ENCODE measurements around the gene GYG1.
"Not testable (repeated sequence)": the region's sequence is repeated elsewhere in the genome, so short reads cannot be mapped to it uniquely, and the experiment has no call there.

Gene GYG1

DNA sequence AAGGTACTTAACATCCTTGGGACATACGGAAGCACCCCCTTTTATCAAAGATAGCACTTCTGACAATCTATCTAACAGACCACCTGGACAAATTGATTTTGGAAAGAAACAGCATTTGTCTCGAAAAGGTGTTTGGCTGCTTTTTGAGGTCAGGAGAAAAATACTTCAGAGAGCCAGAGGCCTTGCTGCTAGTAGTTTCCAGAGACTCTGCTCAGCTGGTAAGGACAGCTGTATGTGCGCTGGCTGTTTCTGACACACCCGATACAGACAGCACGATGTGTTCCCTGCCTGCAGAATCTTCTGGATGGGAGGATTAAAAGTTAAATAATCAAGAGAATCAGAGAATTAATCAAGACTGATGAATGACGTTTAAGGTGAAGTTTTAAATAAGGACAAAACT, 15.6 kb upstream of the GYG1 start:
- DNase-seq (ENCODE audit: low read depth), result peak; percentile 24
- H3K4me3 ChIP-seq (ENCODE audit: control insufficient read depth, low read depth, low read length), result no peak overlapping the region
- TF ChIP-seq, protein P1, sequence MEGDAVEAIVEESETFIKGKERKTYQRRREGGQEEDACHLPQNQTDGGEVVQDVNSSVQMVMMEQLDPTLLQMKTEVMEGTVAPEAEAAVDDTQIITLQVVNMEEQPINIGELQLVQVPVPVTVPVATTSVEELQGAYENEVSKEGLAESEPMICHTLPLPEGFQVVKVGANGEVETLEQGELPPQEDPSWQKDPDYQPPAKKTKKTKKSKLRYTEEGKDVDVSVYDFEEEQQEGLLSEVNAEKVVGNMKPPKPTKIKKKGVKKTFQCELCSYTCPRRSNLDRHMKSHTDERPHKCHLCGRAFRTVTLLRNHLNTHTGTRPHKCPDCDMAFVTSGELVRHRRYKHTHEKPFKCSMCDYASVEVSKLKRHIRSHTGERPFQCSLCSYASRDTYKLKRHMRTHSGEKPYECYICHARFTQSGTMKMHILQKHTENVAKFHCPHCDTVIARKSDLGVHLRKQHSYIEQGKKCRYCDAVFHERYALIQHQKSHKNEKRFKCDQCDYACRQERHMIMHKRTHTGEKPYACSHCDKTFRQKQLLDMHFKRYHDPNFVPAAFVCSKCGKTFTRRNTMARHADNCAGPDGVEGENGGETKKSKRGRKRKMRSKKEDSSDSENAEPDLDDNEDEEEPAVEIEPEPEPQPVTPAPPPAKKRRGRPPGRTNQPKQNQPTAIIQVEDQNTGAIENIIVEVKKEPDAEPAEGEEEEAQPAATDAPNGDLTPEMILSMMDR (conservative IDR thresholded peaks at IDR 0.05; ENCODE audit: control insufficient read depth, insufficient read depth, low read depth, low read length), result no peak

DNA sequence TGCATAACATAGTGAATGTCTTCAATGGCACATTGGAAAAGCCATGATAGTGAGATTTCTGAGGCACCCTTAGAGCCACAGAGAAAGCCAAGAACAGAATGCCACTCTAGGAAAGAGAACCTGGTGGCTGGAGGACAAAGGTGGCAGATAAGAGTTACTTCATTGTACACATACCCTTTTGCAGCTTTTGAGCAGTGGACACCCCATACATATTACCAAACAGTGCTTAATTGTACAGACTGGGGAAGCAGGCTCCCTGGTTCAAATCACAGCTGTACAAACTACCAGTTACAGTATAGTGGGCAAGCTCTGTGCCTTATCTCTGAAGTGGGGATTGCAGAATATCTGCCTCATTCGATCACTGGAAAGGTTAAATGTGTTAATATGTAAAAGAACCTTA, 10.1 kb upstream of the GYG1 start:
- no peak overlapping the region for H3K4me3 ChIP-seq (ENCODE audit: control insufficient read depth, low read depth, low read length)
- no peak for DNase-seq (ENCODE audit: low read depth)
- TF ChIP-seq, protein P1 (conservative IDR thresholded peaks at IDR 0.05; ENCODE audit: control insufficient read depth, insufficient read depth, low read depth, low read length), result no peak

DNA sequence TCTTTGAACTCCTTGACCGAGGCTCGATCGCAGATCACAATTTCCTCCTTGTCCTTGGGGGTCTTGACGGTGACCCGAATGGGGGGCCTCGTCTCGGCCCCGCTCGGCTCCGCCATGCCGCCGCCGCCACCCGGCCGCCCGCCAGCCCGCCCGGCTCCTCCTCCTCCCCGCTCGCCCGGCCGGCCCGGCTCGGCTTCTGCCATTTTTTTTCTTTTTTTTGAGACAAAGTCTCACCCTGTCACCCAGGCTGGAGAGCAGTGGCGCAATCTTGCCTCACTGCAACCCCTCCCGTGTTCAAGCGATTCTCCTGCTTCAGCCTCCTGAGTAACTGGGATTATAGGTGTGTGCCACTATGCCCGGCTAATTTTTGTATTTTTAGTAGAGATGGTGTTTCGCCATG, 3.8 kb upstream of the GYG1 start:
- not testable (repeated sequence) for H3K4me3 ChIP-seq (ENCODE audit: control insufficient read depth, low read depth, low read length); DNase-seq (ENCODE audit: low read depth)

DNA sequence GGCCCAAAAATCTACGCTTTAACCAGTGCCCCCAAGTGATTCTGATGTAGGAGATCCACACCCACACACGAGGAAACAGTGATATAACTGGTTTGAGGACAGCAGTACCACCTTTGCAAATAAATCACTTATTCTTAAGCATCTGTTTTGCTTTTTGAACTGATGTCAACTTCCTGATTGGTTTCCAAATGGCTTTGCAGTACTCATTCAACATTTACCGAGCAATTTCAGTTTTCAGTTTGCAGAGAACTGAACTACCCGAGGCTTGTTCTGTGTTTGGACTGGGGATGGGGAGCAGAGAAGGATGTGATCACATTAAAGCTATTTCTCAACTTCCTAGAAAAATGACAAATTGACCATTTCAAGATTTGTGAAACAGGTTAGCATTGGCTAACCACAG, 1.1 kb upstream of the GYG1 start:
- TF ChIP-seq, protein P1 (conservative IDR thresholded peaks at IDR 0.05; ENCODE audit: control insufficient read depth, insufficient read depth, low read depth, low read length), result no peak
- DNase-seq (ENCODE audit: low read depth), result peak; percentile 40
- H3K4me3 ChIP-seq (ENCODE audit: control insufficient read depth, low read depth, low read length), result no peak overlapping the region

DNA sequence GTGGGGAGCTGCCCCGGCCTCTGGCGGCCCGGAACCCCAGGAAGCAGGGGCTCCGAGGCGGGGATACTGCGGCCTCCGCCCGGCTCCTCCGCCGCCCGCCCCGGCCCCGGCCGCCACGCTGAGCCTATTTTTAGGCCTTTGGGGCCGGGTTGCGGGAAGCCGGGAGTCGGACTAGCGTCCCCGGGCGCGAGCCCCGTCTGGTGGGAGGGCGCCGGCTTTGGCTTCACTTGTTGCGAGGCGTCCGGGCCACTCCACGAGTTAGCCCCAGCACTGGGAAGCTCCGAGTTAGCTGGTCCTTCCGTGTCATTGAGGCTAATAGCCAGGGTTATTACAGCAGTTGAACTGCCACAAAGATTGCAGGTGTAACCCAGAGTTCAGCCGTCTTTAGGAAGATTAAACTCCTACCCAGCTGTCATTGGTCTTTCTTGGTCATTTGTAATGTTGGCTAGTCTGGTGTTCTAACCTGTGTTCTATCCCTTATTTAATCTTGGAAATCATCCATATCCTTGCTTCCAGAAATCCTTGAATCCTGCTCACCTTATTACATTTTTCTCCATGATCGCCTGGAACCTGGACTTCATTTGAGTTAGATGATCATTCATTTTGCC, 791 bp downstream of the GYG1 start:
- TF ChIP-seq, protein P1 (conservative IDR thresholded peaks at IDR 0.05; ENCODE audit: control insufficient read depth, insufficient read depth, low read depth, low read length), result no peak
- H3K4me3 ChIP-seq (ENCODE audit: control insufficient read depth, low read depth, low read length), result peak overlapping the region; percentile 65
- DNase-seq (ENCODE audit: low read depth), result peak; percentile 32

DNA sequence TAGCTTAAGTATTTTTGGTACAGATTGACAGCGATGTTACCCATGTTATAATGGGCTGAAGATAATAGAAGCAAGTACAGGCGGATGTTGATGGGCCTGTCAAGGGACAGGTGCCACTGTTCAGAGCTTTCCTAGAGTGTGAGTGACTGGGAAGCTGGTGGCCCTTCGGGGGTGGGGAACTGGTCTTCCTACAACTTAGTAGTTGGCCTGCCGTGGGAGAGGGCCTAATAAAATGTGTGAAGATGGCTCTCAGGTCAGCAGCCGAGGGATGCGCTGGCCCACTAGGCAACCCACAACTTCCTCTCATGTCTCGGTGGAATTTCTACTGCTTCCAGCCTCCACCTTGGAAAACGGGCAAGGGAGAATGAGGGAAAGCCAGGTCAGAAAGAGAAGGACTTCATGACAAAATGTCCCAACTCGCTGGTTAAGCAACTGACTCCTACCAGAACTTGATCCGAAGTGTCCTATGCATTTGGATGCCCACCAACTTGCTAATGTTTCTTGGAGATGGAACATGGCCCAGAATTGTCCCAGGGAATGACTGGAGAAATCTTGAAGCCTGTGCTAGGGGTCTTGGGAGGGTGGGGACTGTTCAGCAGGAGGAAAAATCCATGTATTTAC, 1.4 kb downstream of the GYG1 start:
- DNase-seq (ENCODE audit: low read depth), result no peak
- H3K4me3 ChIP-seq (ENCODE audit: control insufficient read depth, low read depth, low read length), result peak overlapping the region; percentile 65
- TF ChIP-seq, protein P1 (conservative IDR thresholded peaks at IDR 0.05; ENCODE audit: control insufficient read depth, insufficient read depth, low read depth, low read length), result no peak

DNA sequence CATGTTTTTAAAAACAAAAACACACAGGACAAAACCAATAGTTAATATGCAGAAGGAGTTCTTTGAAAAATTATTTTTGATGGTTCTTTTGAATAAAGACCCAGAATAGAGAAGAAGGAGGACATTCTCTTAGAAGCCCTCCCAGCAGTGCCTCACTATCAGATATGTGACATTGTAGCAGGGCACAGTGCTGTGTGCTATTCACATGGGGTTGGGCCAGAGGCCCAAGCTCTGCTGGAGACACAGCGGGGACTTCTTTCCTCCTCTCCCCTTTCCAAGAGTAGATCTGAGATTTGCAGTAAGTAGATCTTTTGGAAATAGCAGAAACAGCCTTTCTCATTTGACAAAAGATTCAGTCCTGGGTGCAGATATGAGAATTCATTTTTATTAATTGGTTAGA, 6.3 kb downstream of the GYG1 start:
- TF ChIP-seq, protein P1 (conservative IDR thresholded peaks at IDR 0.05; ENCODE audit: control insufficient read depth, insufficient read depth, low read depth, low read length), result no peak
- H3K4me3 ChIP-seq (ENCODE audit: control insufficient read depth, low read depth, low read length), result no peak overlapping the region
- no peak for DNase-seq (ENCODE audit: low read depth)

All from fibroblast of mammary gland (primary cell).